ENCODE data around the gene DACH1.

DACH1 gene

DNA sequence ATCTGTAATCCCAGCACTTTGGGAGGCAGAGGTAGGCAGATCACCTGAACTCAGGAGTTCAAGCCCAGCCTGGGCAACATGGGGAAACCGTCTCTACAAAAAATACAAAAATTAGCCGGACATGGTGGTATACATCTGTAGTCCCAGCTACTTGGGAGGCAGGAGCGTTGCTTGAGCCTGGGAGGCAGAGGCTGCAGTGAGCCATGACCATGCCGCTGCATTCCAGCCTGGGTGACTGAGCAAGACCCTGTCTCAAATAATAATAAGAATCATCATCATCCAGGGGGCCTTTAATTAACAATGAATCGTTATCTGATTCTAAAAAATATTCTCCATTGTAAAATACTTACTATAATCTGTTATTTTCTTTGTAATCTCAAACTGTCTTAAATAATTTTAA lies 283.4 kb downstream of the DACH1 start:
- no peak for DNase-seq (ENCODE audit: low spot score)

DNA sequence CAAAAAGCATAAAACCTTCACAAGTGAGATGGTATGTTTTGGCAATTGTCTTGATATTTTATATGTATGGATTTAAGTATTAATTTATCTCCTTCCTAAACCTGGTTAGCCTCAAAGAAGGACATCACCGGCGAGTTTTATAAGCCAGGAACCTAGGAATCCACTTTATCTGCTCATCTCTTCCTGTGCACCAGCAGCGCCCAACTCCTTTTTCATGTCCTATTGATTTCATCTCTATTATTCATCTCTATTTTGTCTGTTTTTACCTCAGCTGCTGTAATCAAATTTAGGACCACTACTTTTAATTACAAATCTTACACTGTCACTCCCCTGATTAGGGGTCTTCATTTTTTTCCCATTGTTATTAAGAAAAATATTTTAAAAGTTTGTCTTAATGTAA lies 286.4 kb downstream of the DACH1 start:
- DNase-seq (ENCODE audit: low spot score): no peak

DNA sequence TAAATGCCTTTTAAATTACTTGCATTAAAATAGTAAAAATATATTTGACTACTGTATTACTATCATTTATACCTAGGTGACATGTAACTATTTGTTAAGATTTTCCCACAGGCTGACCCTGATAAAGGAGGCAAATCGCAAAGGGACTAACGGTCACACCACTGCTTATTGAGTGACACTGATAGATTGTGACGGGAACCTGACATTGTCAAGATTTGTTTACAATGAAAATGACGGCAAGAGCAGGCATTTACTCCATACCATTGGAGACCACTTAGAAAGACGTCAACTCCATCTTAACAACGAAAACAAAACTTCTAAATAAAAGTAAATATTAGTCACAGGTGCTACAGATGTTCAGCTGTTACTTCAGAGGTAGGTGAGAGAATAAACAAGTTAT lies 289.0 kb downstream of the DACH1 start:
- no peak for DNase-seq (ENCODE audit: low spot score)

DNA sequence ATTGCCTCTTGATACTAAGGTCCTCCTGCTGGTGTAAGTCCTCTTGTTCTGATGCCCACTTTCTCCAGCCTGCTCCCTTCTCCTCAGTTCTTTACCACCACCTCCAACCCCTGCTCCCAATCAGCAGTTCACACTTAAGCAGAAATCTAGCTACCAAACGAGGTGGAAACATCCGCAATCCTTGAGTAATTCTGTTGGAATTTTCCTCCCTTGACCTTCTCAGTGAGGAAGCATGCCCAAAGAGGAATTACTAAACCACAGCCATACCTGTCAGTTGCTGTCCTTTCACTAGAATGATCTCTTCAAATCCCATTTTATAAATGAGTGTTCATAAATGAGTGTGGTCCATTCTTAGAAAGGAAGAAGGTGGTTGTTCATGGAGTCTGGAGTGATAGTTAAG lies 289.9 kb downstream of the DACH1 start:
- no peak for DNase-seq (ENCODE audit: low spot score)

DNA sequence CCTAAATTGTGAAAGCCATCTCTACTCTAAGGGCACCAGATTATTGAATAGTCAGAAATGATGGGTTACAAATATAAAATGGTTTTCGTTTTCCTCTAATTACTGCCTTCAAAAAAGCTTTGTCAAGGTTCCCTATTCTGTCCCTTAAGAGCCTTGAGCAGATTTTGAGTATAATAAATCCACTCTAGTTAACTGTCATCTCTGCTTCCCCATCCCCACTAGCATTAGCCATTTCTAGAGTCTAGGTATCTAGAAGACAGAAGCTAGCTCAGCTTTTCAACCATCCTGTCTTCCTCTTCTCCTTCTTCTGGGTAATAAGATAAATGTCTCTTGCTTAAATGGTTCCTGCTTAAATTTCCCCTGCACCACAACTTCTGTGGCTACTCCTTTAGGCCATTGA lies 290.4 kb downstream of the DACH1 start:
- no peak for DNase-seq (ENCODE audit: low spot score)

DNA sequence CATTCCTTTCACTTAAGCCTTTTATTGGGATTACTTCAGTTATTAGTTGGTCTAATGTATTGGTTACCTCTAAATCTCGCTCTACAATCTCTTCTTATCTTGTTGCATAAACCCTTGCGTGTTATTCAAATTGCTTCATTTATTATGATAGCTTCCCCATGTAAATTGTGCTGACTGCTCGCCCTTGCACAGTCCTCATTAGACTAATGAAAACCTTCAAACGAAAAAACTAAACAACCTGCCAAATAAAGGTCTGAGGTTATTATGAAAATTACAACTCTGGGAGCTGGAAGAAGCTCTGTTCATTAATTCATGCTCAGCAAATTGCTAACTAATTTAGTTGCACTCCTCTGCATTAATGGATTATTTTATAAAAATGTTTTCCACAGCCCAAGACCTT lies 320.1 kb downstream of the DACH1 start:
- DNase-seq (ENCODE audit: low spot score): no peak

DNA sequence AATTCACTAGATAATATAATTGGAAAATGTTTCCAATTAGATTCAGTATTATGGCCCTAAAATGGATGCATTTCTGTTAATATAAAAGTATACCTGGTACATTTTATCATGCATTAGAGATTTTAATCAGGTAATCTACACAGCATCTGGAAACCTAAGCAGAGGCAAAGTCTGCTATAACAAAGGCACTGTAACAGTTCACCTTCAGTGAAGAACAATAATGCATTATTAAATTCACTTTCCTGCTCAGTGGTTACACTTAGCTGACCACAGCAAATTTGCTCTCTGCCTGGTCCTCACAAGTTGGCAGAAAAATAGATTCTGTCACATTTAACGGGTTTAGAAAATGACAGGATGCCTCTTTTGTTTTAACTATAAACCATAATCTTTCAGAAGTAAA lies 326.9 kb downstream of the DACH1 start:
- no peak for DNase-seq (ENCODE audit: low spot score)

DNA sequence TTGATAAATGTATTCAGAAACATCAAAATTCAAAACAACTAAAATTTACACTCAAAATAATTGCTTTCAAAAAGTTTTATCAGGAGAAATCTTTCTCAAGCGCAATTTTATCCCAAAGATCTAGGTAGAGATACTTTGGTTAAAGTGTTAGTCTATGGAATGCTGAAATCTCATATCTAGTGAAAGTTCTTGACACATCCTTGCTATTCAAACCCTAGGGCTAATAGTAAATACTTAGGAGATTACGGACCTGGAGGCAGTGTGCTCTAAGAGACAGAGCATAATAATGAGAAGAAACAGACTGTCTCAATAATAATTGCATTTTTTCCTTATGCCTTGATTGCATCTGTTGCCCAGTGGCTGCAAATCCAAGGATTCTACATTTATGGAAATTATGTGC lies 330.8 kb downstream of the DACH1 start:
- no peak for DNase-seq (ENCODE audit: low spot score)

DNA sequence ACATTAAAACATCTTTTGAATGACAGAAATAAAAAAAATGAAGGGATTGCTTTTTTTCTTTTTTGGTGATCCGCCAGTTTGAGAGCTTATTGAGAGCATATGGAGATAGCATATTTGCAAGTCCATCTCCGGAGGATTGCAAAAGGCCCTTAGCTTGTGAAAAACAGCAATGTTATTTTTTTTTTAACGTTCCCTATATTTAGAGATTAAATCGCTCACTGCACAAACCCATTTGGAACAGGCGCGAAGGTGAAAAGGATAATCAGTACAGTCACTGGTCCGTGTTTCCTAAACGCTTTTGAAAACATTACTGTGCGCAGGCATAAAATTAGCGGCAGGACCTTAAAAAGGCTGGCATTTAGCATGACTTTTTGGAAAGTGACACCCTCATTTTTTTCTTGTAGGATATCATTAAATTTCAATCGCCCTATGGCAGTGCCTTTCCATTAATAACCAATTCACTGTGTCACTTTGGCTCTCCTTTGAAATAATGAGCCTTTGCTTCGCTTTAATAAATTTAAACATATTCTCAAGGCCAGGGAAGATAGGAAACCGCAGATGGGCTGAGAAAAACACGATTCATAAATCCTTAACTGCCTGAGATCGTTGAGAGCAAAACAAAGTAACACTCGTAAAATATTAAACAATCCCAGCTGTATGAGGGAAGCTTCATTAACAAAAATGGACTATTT lies 342.2 kb downstream of the DACH1 start:
- no peak for DNase-seq (ENCODE audit: low spot score)

DNA sequence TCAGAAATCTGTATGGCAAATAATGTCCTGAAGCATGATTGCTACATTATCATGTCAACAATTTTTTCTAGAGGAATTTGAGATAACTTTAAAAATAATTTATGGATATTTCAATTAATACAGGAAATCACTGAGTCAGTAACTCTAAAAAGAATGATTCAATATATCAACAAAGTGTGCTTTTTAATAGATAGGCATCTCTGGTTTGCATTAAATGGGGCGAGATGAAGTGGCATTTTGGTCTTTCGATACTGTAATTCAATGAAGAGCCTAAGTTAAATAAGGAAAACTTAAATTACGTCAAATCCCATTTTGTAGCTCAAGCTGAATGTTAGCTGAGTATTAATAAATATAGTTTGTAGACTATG lies 342.8 kb downstream of the DACH1 start:
- DNase-seq (ENCODE audit: low spot score): no peak

DNA sequence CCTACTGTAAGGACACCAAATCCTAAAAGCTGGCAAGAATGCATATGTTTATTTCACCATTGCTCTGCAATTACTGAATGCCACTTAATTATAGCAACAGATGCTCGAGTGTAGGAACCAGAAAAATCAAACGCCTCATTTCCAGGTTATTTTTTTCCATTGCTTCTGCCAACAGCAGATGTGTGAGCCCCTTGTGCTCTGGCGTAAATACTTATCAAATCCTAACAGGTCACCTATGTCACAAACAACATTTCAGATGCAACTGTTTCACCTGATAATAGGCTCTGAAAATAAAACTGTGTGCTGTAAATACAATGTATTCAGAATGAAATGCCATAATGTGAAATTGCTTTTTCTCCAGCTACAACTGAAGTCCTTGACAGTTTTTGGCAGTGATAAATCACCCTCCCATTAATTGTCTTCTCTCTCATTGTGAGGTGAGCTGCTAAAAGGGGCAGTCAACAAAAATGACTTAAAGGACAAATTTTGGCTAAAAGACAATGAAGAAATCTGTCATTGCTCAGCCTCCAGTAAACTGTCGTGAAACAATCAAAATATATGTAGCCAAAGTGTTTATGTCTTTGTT lies 344.0 kb downstream of the DACH1 start:
- no peak for DNase-seq (ENCODE audit: low spot score)

DNA sequence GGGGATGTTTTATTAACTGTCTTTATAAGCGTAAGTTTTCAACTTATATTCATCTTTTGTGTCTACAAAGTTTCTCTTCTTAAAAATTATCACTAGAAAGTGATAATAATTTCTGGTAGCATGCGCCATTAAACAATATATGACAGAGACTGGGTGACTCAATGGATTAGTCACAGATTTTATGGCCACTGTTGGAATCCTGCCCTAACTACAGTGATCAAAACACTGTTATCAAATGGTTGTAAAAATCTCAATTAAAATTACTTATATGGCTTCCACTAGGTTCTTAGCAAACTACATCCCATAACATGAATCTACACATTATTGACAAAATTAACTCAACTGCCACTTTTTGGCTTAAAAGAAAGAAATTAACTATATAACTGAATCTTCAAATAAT lies 350.0 kb downstream of the DACH1 start:
- no peak for DNase-seq (ENCODE audit: low spot score)

DNA sequence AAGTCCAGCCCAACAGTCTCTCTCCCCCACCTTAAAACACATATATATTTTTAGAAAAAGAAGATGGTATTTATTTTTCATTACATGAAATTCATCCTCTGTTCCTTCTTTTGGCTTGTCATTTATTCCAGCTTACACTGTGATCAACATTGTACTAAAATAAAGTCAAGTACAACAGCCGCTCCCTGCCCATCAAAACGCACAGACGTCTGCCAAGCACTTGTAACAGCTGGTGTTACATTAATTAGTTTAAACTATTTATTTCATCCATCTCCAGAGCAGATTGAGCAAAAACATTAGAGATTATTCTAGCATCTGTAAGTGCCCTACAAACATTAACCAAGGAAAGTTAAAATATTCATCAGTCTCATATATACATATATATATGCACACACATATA lies 350.5 kb downstream of the DACH1 start:
- DNase-seq (ENCODE audit: low spot score): no peak

DNA sequence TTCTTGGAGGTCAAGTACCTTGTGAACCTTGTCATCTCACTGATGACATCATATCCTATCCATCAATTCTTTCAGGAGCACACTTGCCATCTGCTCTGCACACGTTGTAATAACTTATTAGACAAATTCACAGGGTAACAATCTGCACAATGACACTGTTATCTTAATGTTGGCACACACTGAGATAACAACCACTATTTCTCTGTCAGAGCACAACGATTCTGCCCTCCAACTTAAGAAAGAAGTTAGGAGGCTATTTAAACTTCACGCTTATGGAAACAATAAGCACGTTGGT lies 351.3 kb downstream of the DACH1 start:
- DNase-seq (ENCODE audit: low spot score): no peak

DNA sequence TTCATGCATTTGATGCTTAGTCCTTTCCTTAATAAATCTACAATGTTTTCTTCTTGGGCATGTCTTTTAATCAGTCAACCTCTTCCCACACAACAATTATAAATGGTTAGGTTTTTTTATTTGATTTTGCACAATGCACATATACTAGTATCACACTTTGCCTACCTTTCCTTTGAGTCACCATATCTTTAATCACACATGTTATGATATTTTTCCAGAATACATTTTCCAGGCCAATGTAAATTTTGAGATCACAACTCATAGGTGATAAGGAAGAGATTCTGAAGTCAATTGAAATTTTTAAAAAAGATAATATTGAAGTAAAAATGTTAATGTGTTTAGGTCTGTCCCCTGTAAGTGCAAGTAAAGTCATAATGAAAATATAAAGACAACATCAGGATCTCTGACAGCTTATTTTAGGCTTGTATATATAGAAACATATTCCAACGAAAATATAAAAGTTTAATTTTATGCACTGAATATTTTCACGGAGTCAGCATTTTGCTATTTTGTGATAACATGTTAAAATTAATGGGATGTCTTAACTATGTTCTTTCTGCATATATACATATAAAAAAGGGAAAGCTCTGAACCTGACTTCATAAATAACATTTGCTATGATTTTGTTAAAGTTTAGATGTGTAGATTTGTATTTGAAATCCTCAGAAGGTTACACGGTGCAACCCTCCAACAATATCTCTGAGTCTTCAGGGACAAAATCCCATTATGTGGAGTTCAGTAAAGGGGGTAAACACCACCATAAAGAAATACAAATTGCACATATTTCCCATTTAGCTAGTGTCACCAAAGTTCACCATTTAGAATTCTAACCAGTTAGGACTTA lies 351.9 kb downstream of the DACH1 start:
- DNase-seq (ENCODE audit: low spot score): no peak

DNA sequence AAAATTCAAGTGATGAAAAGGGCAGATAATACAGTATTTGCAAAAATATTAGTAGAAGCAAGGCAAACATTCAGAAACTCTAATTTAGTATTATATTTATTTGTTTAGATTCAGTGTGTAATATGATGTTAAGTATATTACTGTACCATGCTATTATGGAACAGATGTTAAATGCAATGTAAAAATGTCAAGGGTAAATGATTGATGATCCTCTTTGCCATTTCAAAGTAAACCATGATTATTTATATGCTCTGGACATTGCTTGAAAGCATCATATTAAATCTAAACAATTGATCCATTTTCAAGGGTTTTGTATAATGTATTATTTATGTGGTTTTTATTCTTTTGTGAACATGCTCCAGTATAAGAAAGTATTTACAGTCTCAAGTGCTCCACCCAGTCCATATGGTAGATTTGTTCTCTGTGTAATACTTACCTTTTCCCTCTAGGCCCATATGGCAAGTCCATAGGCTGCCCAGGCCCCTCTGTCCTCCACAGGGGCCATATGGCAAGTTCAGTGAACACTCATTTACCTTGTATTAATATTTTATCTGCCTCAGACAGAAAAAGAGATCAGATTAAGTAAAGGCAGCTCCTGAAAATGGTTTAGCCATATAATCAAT lies 353.5 kb downstream of the DACH1 start:
- no peak for DNase-seq (ENCODE audit: low spot score)

DNA sequence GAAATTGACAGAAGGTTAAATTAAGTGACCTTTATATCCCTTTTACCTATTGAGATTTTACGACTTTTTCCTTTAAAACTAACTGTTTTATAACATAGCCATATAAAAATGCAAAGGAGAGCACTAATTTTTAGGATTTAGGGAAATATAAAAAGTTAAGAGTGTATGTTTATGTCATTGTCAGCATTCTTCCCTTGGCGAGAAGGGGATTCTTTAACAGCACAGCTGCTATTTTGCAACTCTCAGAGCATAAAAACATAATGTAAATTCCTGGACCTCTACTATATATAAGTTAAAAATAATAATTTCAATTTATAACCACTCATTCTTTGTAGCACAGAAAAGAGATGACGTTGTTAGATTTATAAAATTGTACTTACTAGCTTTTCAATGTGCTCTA lies 363.2 kb downstream of the DACH1 start:
- no peak for DNase-seq (ENCODE audit: low spot score)

DNA sequence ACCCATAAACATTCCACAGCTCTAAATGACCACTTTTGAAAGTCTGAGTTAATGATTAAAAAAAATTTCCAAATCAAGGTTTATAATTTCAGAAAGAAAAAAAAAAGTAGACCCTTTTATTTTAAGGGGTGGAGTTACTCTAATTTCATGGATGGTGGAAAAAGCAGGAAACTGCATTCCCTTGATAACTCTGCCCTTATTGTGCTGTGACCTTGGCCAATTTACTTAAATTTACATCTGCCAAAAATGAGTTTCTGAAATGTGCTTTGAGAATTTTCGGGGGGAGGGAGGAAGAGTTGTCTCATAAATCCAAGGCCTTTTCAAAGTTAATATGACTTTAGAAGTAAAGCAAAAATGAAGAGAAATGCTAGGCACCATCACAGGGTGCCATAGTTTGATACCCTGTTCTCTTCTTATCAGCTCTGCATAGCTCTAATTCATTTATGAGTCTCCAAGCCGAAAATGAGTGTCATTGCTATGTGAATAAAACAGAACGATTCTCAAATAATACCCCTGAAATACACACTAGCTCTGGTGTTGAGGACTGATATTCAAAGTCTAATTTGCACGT lies 367.0 kb downstream of the DACH1 start:
- no peak for DNase-seq (ENCODE audit: low spot score)

DNA sequence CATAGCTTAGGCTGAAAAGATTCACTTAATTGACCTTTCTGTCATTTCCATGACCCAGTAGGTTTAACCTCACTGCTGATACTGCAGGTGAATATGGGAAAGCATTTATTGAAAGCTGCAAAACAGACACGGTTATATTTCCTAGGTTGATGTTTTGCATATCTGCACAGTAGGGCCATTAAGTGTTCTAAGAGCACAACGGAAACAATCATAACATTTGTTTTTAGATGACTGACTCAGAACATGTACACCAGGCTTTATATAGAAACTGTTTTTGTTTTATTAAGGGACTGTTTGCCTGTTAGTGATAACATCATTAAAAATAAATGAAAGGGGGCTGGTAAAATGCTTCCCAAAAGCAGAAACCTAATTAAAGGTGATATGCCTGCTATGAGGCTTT lies 367.8 kb downstream of the DACH1 start:
- no peak for DNase-seq (ENCODE audit: low spot score)

DNA sequence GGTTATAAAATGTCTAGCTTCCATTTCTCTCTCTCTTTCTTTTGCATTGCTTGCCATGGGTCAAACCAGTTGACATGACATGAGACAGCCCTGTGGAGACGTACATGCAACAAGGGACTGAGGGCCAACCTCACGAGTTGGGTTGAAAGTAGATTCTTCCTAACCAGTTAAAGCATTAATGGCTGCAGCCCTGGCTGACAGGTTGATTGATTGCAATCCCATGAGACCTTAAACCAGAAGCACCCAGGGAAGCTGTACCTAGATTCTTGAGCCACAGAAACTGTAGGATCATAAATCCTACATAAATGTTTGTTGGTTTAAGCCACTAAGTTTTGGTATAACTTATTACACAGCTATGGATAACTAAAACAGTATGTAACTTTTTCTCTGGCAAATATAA lies 373.8 kb downstream of the DACH1 start:
- DNase-seq (ENCODE audit: low spot score): no peak

DNA sequence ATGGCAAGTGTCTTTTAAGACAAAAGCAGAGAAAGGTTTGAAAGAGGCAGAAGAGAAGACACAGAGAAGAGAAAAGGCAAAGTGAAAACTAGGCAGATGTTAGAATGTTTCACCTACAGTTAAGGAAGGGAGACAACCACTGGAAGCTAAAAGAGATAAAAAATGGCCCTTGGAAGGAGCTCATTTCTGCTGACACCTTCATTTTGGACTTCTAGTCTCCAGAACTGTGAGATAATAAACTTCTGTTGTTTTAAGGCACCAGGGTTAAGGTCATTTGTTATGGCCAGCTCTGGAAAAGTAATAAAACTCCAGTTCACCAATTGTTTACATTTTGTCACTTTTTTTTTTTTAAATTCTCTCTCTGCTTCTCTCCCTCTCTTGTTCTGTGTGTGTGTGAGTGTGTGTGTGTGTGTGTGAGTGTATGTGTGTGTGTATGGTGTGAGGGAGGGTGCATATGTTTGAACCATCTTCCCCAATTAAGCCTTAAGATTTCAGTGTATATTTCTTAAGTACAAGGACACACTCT lies 374.6 kb downstream of the DACH1 start:
- no peak for DNase-seq (ENCODE audit: low spot score)

DNA sequence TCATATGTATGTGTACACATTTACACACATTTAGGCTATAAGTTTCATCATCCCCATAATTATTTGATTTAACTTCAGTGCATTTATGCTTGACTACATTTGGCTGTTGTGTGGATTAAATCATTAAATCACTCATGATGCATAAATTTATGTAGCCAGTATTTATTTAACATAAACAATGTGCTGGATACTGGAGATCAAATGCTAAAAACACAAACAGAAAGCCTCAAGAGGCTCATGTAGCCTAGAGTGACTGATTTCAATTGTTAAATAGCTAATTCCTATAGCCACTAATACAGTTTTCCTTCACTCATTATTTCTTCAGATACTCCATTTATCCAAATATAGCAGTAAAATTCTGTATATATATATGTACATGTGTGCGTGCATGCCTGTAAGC lies 376.0 kb downstream of the DACH1 start:
- DNase-seq (ENCODE audit: low spot score): no peak

DNA sequence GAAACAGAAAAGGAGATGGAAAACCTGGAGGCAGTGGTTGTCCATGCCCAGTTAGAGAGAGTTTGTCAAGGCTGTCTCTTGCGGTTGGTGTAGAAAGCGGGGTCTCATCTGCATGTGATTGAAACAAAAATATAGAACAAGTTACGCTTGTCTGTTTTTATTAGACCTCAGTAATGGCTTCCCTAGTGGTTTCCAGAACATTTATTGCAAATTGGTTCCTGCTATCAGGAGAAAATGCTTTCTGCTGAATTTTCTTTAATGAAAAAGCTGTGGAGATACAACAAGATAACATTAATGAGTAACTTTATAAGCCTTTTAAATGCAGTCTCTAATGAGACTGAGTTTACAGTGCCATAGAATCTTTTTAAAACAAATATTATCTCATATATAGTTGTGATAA lies 378.0 kb downstream of the DACH1 start:
- DNase-seq (ENCODE audit: low spot score): no peak

Data from AG08396 (cell line).